Endothelial cell of umbilical vein (primary cell): ENCODE measurements around the gene TNS1. TPM values are rescaled to one million over a fixed set of nuclear protein-coding genes. Genes with fewer than 3 reads are reported as not detected.

Source experiments
- BruUV-seq: library from RNA; stranded (reverse); fragments of 400-500 nt; replicated peaks from 2 replicates; lab custom pipeline; 2021; lab: Mats Ljungman, UMichigan
- CTCF ChIA-PET: fragments of 300-600, 350-600 bp; sonication (Branson Sonifier 250); formaldehyde crosslinking; loops from one replicate; lab custom pipeline; 2021; ENCODE audit warnings: antibody characterized with exemption, inconsistent platforms; lab: Charles Lee
- POLR2A ChIA-PET: fragments of 300-600, 350-600 bp; sonication (Branson Sonifier 250); formaldehyde crosslinking; loops from one replicate; lab custom pipeline; 2021; ENCODE audit warnings: antibody characterized with exemption, inconsistent platforms; lab: Charles Lee
- DNase-seq: peaks from one replicate; pipeline ENCODE4 v3.0.0-alpha.2; 2011; ENCODE audit warnings: low read depth, low spot score
- FAIRE-seq: peaks from 2 replicates; lab custom pipeline; 2011; peaks lifted over from hg19 to GRCh38; lab: Jason Lieb, UNC
- H2AFZ ChIP-seq: 2 replicates; pipeline ENCODE4 v1.6.0; 2012; ENCODE audit warnings: low read depth, low read length, control low read depth, inconsistent platforms
- H3K27ac ChIP-seq: 2 replicates; pipeline ENCODE4 v1.5.1; 2011; ENCODE audit warnings: low read depth, mild to moderate bottlenecking, control low read depth, low read length, moderate library complexity; ENCODE audit not compliant: insufficient read depth
- H3K27me3 ChIP-seq, 2 experiments: 2 replicates each; pipeline versions ENCODE4 v1.6.0 to v1.6.1; 2011; ENCODE audit warnings: low read length in 2 of 2, mixed read lengths in 1 of 2; ENCODE audit not compliant: control insufficient read depth in 2 of 2, insufficient read depth in 2 of 2
- H3K36me3 ChIP-seq, 2 experiments: 2 replicates in 1 of 2; 3 replicates in 1 of 2; pipeline ENCODE4 v1.5.1; 2011; ENCODE audit warnings: low read length in 2 of 2, mild to moderate bottlenecking in 1 of 2, moderate library complexity in 1 of 2; ENCODE audit not compliant: control insufficient read depth in 2 of 2, insufficient read depth in 2 of 2; ENCODE audit errors: extremely low read depth in 1 of 2
- H3K4me1 ChIP-seq: 3 replicates; pipeline ENCODE4 v1.5.1; 2011; ENCODE audit warnings: mild to moderate bottlenecking, low read length; ENCODE audit not compliant: control insufficient read depth, insufficient read depth; ENCODE audit errors: extremely low read depth
- H3K4me2 ChIP-seq: 2 replicates; pipeline ENCODE4 v1.6.1; 2011; ENCODE audit warnings: low read length, control low read depth, mixed read lengths; ENCODE audit not compliant: insufficient read depth
- H3K4me3 ChIP-seq, 3 experiments: fragments of 200-600 bp in 1 of 3; sonication (generic), shearing (Covaris generic) in 1 of 3; replicated peaks in 1 of 3; 2 replicates each; pipeline ENCODE4 v1.5.1; 2011 to 2016; ENCODE audit warnings: control low read depth in 3 of 3, low read length in 3 of 3, mild to moderate bottlenecking in 2 of 3, inconsistent platforms in 1 of 3, low read depth in 1 of 3, moderate library complexity in 1 of 3; ENCODE audit not compliant: insufficient read depth in 1 of 3
- H3K79me2 ChIP-seq: 2 replicates; pipeline ENCODE4 v1.6.0; 2012; ENCODE audit warnings: low read length, inconsistent platforms; ENCODE audit not compliant: control insufficient read depth, insufficient read depth
- H3K9ac ChIP-seq: replicated peaks from 2 replicates; pipeline ENCODE3; 2011; ENCODE audit warnings: low read length, control low read depth; ENCODE audit not compliant: insufficient read depth; ENCODE audit errors: extremely low read depth
- H3K9me1 ChIP-seq: replicated peaks from 3 replicates; pipeline ENCODE4 v1.6.0; 2011; ENCODE audit warnings: mild to moderate bottlenecking, low read length; ENCODE audit not compliant: control insufficient read depth, insufficient read depth; ENCODE audit errors: extremely low read depth
- H3K9me3 ChIP-seq: replicated peaks from 2 replicates; pipeline ENCODE4 v1.5.1; 2012; ENCODE audit warnings: low read length, inconsistent platforms; ENCODE audit not compliant: control insufficient read depth, insufficient read depth
- H4K20me1 ChIP-seq: replicated peaks from 2 replicates; pipeline ENCODE3; 2011; ENCODE audit warnings: mild to moderate bottlenecking, low read length; ENCODE audit not compliant: control insufficient read depth, insufficient read depth; ENCODE audit errors: extremely low read depth
- CTCF ChIP-seq, 2 donors: IDR thresholded peaks; 1 replicate in 1 of 2; 2 replicates in 1 of 2; pipeline ENCODE4 v1.5.1; 2011; ENCODE audit warnings: low read length in 2 of 2, mild to moderate bottlenecking in 2 of 2, moderate library complexity in 2 of 2, control low read depth in 1 of 2, inconsistent platforms in 1 of 2, low read depth in 1 of 2; ENCODE audit not compliant: insufficient read depth in 1 of 2; ENCODE audit errors: extremely low read depth in 1 of 2
- EZH2 ChIP-seq: IDR thresholded peaks from 2 replicates; pipeline ENCODE4 v1.6.1; 2012; ENCODE audit warnings: borderline replicate concordance, low read depth, mild to moderate bottlenecking, moderate library complexity, low read length, inconsistent platforms; ENCODE audit not compliant: severe bottlenecking
- FOS ChIP-seq: IDR thresholded peaks from 2 replicates; pipeline ENCODE4 v1.6.1; 2011; ENCODE audit warnings: mild to moderate bottlenecking, low read length, moderate library complexity, borderline replicate concordance; ENCODE audit not compliant: insufficient read depth
- GATA2 ChIP-seq: IDR thresholded peaks from 2 replicates; pipeline ENCODE4 v1.7.0; 2011; ENCODE audit warnings: low read depth, mild to moderate bottlenecking, moderate library complexity, mixed read lengths, low read length; ENCODE audit not compliant: insufficient read length, insufficient read depth
- JUN ChIP-seq: IDR thresholded peaks from 2 replicates; pipeline ENCODE4 v1.6.1; 2011; ENCODE audit warnings: borderline replicate concordance, low read depth; ENCODE audit not compliant: insufficient read length, insufficient read depth
- MAX ChIP-seq: IDR thresholded peaks from 2 replicates; pipeline ENCODE4 v1.6.1; 2011; ENCODE audit not compliant: insufficient read depth, insufficient read length
- MYC ChIP-seq: IDR thresholded peaks from one replicate; pipeline ENCODE4 v1.6.1; 2011; ENCODE audit warnings: mild to moderate bottlenecking, low read depth, low read length
- POLR2A ChIP-seq: IDR thresholded peaks from 2 replicates; pipeline ENCODE4 v1.6.1; 2012; ENCODE audit warnings: low read depth, mild to moderate bottlenecking, control low read depth, low read length
- POLR2AphosphoS5 ChIP-seq: IDR thresholded peaks from 2 replicates; pipeline ENCODE4 v1.6.1; 2012; ENCODE audit warnings: low read depth, mild to moderate bottlenecking, control low read depth, low read length, moderate library complexity; ENCODE audit not compliant: insufficient read depth
- dilution Hi-C: fragments of 300-500 bp; cut with MboI; formaldehyde crosslinking; loops from one replicate; pipeline ENCODE4 v1.15.0; 2019; ENCODE audit warnings: low sequenced_read_pairs; ENCODE audit not compliant: extremely low pct_ligation_motif_present
- intact Hi-C: fragments of 100-400 bp; cut with micrococcal nuclease; formaldehyde crosslinking; loops from one replicate; pipeline ENCODE4 v1.10.0; 2022
- polyA plus RNA-seq, 4 experiments: library from polyadenylated mRNA; depleted of rRNA in 3 of 4; stranded (reverse) in 3 of 4; unstranded in 1 of 4; fragments of >200 nt; gene quantifications; 2 replicates each; pipeline versions ENCODE4 v1.2.1 to v1.2.3, GENCODE V29; 2011 to 2012; ENCODE audit warnings: missing spikeins in 1 of 4
- total RNA-seq: library from RNA; stranded (reverse); gene quantifications from 2 replicates; pipeline ENCODE4 v1.2.3, GENCODE V29; 2021

TNS1 gene
- total and polyA plus RNA-seq, 2 donors (not counting 3 experiments of a cell fraction or from before 2014, with no cell fraction given): 11.0 to 52.1 TPM

- CTCF ChIA-PET: interaction anchor here (0.9 to 4.2 kb wide), 6 partner anchors 8 to 257 kb away, joined by 3 to 43 read pairs (median 8); partner anchors contain the start of gene RUFY4
- FAIRE-seq: no peak
These were observed 40.3 kb upstream of the TNS1 start for GRCh38 chr2:218043100-218043499.

GRCh38 chr2:218041302-218042168 is 38.7 kb upstream of the TNS1 start:
- no peaks in the 10 kb centered on the region for H3K79me2 ChIP-seq
- peaks cover 11 to 31% of the 10 kb centered on the region in 2 experiments for H3K27me3 ChIP-seq
- H3K4me1 ChIP-seq: no peaks in the 10 kb centered on the region
- no peaks in the 10 kb centered on the region for H3K9me3 ChIP-seq
- no peaks in the 10 kb centered on the region for H3K36me3 ChIP-seq
- H2AFZ ChIP-seq: no peak overlapping the region
- TF ChIP-seq CTCF (IDR thresholded peaks at IDR 0.05; ENCODE audit: extremely low read depth in 1 of 2, insufficient read depth in 1 of 2, low read depth in 1 of 2, low read length in 2 of 2): no peak
- TF ChIP-seq MAX: no peak
- TF ChIP-seq JUN: no peak
- TF ChIP-seq POLR2AphosphoS5: no peak
- TF ChIP-seq GATA2: no peak
- no peak for TF ChIP-seq FOS
- TF ChIP-seq POLR2A: no peak
- TF ChIP-seq MYC: no peak
- no peak for TF ChIP-seq EZH2
- dilution Hi-C loops (no loop called here), intact Hi-C loops (no loop called here)
- no peak overlapping the region for H3K4me2 ChIP-seq
- ChIA-PET CTCF (interaction anchor here (0.9 to 4.2 kb wide), 7 partner anchors 9 to 256 kb away, joined by 3 to 43 read pairs (median 5); partner anchors contain the start of gene RUFY4), POLR2A (no interaction called here)
- FAIRE-seq: no peak
- BruUV-seq: no TSS peak
- H4K20me1 ChIP-seq: no peaks in the 10 kb centered on the region
- H3K9me1 ChIP-seq: no peaks in the 10 kb centered on the region
- H3K4me3 ChIP-seq: no peak overlapping the region
- H3K9ac ChIP-seq: no peak overlapping the region
- DNase-seq: no peak
- H3K27ac ChIP-seq: no peak overlapping the region

More at GRCh38 chr2:218043100-218043499, 40.3 kb upstream of the TNS1 start:
- POLR2A ChIA-PET: no interaction called here
- H3K4me1 ChIP-seq: no peaks in the 10 kb centered on the region
- no peak overlapping the region for H3K27ac ChIP-seq
- no peak overlapping the region for H3K4me3 ChIP-seq
- no peaks in the 10 kb centered on the region for H3K9me3 ChIP-seq
- TF ChIP-seq GATA2 (no peak), MAX (no peak)
- no peaks in the 10 kb centered on the region for H3K79me2 ChIP-seq
- dilution Hi-C loops (no loop called here), intact Hi-C loops (no loop called here)
- H3K4me2 ChIP-seq: no peak overlapping the region
- no peak overlapping the region for H2AFZ ChIP-seq
- BruUV-seq: no TSS peak
- H3K9ac ChIP-seq: no peak overlapping the region
- peaks cover 8 to 22% of the 10 kb centered on the region in 2 experiments for H3K27me3 ChIP-seq
- no peaks in the 10 kb centered on the region for H3K36me3 ChIP-seq
- DNase-seq: no peak
- no peaks in the 10 kb centered on the region for H4K20me1 ChIP-seq
- no peaks in the 10 kb centered on the region for H3K9me1 ChIP-seq
